Right lung (tissue), 5 donors: ENCODE results near the gene CFAP61. TPM values are rescaled to one million over a fixed set of nuclear protein-coding genes. Genes with fewer than 3 reads are reported as not detected.
A peak's percentile ranks its signal among the peaks of the same experiment; 100 is the strongest.
"Not testable (repeated sequence)": the region's sequence is repeated elsewhere in the genome, so short reads cannot be mapped to it uniquely, and the experiment has no call there.

Source experiments
- DNase-seq, 2 donors: peaks; one replicate each; pipeline ENCODE4 v3.0.0-alpha.2; 2013
- polyA plus RNA-seq, 5 donors: library from polyadenylated mRNA; unstranded; fragments of 120-200 nt; gene quantifications; one replicate each; pipeline versions ENCODE4 v1.2.1 to v1.2.3, GENCODE V29; 2013; ENCODE audit warnings: inconsistent platforms in 1 of 5, low replicate concordance in 1 of 5; ENCODE audit not compliant: insufficient read length in 5 of 5, insufficient read depth in 1 of 5

Gene CFAP61
- polyA plus RNA-seq, 5 donors = 1.5 to 5.7 (median 3.5) TPM

DNA sequence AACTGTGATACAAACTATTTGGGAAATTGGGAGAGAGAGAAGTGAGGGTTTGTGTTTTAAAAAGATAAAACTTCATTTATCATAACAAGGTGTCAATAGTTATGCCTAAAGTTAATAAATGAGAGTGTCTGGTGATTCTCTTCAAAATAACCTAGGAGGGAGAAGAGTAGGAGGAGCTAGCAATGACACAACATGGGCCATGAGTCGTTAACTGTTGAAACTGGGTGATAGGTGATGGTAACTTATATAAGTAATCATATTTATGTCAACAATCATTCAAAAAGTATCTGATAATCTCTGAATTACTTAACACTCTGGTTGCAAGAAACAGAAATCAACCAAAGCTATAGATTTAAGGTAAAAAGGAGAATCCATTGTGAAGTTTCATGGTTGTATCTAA is 268.8 kb downstream of the CFAP61 start:
- no peak for DNase-seq

GRCh38 chr20:20321917-20322316 is 269.6 kb downstream of the CFAP61 start:
- DNase-seq = no peak

GRCh38 chr20:20322912-20323311 is 270.6 kb downstream of the CFAP61 start:
- DNase-seq = no peak

GRCh38 chr20:20327746-20328145 is 275.4 kb downstream of the CFAP61 start:
- DNase-seq = no peak

GRCh38 chr20:20329564-20329963 is 277.2 kb downstream of the CFAP61 start:
- DNase-seq = no peak

GRCh38 chr20:20331156-20331555 is 278.8 kb downstream of the CFAP61 start:
- no peak for DNase-seq

DNA sequence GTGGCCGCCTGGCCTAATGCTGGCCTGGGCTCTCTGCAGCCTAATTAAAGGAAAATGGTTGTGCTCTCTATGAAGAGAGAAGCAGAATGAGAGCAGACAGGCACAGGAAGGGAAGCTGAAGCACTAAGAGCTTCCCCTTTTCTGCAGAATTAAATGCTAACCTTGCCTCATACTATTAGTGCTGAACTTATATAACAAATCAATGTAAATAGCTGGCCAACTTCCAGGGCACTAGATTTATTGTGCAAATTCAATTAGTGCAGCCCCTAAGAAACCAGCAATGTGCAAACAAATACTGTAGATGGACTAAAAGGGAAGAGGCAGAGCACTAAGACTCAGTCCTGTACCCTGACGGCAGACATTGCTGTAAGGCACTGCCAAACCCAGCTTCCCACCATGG is 279.5 kb downstream of the CFAP61 start:
- no peak for DNase-seq

GRCh38 chr20:20333866-20334265 is 281.5 kb downstream of the CFAP61 start:
- no peak for DNase-seq

GRCh38 chr20:20334489-20334888 is 282.2 kb downstream of the CFAP61 start:
- no peak for DNase-seq

DNA sequence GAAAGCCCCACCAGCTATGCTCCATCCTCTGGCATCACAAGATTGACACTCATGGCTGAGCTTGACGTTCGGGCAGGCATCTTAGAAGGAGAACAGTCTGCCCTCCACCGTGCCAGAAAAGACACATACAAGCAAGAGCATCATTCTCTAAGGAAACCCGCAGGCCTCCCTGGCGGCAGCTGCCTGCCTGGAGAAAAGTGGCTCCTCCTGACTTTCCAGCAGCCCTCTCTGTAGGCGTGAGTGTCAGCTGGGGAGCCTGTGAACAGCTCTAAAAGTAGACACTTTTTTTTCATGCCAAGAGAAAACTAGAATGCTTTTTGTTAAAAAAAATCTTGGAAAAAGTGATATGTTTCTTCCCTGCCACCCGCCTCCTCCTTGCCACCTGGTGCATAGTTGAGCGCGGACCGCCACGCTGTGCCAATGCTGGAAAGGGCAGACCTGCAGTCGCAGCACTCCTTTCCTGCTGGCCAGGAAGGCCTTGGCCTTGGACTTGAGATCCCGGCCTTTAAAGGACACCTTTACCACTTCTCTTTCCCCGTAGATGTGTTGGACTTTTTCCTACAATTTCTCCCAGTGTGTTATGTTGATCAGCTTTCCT is 285.9 kb downstream of the CFAP61 start:
- no peak for DNase-seq

- DNase-seq = no peak
Observed at GRCh38 chr20:20340443-20340842, 288.1 kb downstream of the CFAP61 start.

DNA sequence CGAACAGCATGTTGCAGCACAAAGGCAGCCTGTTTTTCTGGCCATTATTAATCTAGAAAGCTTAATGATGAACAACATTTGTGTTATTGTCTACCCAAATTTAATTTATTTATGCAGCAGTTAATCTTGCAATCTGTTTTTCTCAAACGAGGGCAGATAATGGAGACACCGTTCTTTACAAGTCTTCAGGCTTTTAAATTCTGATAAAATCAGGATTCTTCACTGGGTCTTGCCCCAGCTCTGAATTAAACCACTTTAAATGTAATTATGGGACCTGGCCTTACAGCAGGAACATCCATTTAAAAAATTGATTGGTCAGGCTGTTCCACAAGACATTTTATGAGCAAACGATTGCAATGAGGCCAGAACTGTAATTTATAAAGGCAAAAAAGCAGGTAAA is 289.0 kb downstream of the CFAP61 start:
- no peak for DNase-seq

GRCh38 chr20:20342066-20342465 is 289.7 kb downstream of the CFAP61 start:
- no peak for DNase-seq

DNA sequence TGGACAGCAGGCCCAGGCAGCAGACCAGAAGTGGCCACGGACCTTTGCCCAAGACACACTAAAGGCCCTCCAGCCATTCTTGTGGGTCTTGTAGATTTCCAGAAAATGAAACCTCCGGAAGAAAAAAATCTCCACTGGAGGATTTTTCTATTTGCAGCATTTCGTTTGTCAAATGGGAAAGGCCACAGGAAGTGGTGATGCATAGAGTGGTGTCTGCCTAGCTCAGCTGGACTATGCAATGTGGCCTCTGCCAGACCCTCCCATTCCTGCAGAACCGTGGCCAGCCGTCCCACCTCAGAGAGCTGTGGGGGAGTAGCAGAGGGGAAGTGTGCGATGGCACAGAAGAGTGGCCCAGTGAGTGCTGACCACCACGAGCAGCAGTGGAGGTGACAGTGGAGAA is 291.6 kb downstream of the CFAP61 start:
- DNase-seq = no peak

- DNase-seq = no peak
Observed at GRCh38 chr20:20344476-20344875, 292.1 kb downstream of the CFAP61 start.

DNA sequence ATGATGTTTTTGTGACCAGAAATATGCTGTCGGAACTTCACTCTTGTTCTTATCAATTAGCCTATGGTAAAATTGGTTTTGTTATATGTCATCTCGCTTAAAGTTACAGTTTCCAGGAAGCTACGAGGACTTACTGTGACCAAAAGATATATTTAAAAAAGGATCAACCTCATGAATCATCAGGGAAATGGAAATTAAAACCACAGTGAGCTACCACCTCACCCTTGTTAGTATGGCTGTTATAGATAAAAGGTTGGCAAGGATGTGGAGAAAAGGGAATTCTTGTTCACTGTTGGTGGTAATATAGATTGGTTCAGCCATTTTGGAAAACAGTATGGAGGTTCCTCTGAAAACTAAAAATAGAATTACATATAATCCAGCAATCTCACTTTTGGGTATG is 301.2 kb downstream of the CFAP61 start:
- no peak for DNase-seq

DNA sequence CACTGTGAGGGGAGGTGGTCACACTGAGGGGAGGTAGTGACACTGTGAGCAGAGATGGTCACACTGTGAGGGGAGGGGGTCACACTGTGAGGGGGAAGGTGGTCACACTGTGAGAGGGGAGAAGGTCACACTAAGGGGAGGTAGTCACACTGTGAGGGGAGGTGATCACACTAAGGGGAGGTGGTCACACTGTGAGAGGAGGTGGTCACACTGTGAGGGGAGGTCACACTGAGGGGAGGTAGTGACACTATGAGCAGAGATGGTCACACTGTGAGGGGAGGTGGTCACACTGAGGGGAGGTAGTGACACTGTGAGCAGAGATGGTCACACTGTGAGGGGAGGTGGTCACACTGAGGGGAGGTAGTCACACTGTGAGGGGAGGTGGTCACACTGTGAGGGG is 303.2 kb downstream of the CFAP61 start:
- not testable (repeated sequence) for DNase-seq

DNA sequence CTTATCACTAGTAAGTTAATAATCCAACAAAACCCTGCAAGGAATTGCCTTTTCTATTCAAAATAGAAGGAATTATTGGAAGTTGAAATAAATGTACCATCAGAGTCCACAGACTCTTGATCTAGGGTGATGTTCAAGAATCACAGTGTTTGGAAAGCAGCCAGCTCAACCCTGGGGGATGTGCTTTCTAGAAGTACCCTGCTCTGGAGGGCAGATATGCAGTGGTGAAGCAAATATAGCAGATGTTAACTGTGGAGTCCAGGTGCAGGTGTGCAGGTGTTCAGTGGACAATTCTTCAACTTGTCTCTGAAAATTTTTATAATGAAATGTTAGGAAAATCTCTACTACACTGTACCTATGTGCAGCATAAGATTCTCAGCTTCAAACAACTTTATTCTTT is 306.5 kb downstream of the CFAP61 start:
- DNase-seq = no peak

DNA sequence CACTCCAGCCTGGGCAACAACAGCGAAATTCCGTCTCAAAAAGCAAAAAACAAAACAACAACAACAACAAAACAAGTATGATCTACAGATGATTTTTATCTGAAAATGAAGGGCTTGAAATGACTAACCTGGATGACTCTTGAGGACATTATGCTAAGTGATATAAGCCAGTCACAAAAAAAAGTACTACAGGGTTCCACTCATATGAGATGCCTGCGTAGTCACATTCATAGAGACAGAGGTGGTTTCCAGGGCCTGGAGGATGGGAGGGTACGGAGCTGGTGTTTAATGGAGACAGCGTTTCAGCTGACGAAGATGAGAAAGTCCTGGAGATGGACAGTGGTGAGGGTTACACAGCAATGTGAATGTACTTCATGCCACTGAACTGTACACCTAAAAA is 307.3 kb downstream of the CFAP61 start:
- DNase-seq = no peak

DNA sequence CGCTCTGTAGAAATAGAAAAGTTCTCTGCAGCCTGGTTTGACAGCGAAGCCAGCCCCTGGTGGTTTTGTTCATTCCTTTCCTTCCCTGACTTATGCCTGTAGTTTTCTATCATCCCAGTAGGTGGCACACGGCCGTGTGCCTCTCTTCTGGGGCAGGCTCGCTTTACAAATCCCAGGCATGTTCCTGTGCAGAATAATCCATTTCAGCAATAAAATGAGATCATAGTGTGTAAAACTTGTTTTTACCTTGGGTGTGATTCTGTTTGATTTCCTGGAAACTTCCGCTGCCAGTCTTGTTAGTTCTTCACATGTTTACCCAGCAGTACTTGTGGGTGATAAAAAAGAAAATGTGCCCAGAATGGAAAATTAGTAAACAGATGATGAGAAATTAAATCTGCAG is 308.1 kb downstream of the CFAP61 start:
- DNase-seq = peak in 1 of 2 donors; percentile 57

- no peak for DNase-seq
Observed at GRCh38 chr20:20362774-20363433, 310.6 kb downstream of the CFAP61 start.

- DNase-seq = no peak
Observed at GRCh38 chr20:20363434-20363798, 311.1 kb downstream of the CFAP61 start.

DNA sequence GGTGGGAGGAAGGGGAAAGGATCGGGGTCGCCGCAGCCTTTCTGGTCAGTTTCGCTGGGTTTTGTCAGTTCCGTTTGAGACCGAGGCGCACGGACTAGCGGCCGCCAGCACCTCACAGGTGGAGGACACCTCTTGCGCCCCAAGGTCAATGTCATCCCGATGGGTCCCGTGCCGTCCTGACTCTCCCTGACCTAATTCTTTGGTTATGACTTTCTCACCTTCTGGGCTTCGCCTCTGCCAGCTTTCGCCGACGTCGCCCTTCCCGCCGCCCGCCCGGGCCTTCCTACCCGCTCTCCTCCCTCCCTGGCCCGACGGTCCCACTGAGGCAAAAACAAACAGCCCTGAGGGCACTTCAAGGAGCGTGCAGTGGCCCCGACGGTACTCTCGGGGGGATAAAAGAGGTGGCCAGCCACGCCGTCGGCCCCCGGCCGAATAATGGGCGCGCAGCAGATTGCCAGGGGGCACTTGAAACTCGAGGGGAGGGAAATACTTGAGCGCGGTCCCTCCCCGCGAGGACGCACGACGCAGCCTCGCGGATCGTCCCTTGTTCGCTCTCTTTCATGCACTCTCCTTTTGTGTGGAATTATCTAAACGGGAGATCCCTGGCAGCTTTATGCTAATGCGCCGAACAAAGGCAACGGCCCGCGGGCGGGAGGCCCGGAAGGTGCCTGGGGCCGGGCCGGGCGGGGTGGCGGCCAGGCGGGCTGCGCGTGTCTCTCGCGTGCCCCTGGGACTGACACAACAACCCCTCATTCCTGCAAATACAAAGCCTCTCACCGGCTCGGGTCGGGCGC is 311.7 kb downstream of the CFAP61 start:
- DNase-seq = no peak
